ENCODE data around the gene SEPTIN1.

- TF ChIP-seq POLR2A (IDR thresholded peaks at IDR 0.05): no peak
- TF ChIP-seq CTCF (IDR thresholded peaks at IDR 0.05 in 4 of 5, conservative IDR thresholded peaks at IDR 0.05 in 1 of 5): no peak
These were observed 23.8 kb downstream of the SEPTIN1 start for GRCh38 chr16:30358577-30358936.
